ENCODE measurements around the gene ERRFI1. TPM values are rescaled to one million over a fixed set of nuclear protein-coding genes. Genes with fewer than 3 reads are reported as not detected.

Gene ERRFI1, protein sequence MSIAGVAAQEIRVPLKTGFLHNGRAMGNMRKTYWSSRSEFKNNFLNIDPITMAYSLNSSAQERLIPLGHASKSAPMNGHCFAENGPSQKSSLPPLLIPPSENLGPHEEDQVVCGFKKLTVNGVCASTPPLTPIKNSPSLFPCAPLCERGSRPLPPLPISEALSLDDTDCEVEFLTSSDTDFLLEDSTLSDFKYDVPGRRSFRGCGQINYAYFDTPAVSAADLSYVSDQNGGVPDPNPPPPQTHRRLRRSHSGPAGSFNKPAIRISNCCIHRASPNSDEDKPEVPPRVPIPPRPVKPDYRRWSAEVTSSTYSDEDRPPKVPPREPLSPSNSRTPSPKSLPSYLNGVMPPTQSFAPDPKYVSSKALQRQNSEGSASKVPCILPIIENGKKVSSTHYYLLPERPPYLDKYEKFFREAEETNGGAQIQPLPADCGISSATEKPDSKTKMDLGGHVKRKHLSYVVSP
- polyA plus RNA-seq (2013): 267 and 277 TPM in 2 replicates

DNA sequence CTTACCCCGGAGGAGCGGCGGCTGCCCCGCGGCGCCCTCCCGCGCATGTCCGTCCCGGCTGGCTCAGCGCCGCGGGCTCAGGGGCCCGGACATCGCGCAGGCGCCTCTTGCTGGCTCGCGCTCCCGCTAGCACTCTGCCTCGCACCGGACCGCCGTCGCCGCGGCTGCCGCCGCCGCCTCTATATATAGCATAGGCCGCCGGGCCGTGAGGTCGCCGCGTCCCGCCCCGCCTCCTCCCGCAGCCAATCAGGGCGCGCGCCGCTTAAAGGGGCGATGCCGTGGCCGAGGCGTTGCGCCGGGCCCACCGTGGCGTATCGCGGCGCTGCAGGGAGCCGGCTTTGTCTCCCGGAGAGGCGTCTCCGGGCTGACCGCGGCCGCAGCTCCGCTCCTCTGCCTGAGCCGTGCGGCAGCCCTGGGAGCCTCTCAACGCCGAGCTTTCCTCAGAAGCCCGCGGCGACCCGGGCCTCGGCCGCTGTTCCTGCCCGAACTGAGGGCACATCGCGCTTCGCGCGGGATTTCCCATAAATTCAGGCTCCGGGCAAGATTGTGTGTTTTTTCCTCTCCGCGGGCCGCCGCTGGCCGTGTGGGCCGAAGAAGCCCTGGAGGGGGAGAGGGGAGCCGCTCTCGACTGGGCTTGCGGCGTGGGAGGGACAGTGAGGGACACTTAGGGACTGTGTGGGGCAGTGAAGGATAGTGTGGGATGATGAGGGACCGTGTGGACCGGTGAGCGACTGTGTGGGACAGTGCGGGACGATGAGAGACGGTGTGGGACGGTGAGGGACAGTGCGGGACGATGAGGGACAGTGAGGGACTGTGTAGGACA is at the start of gene ERRFI1:
TSS of gene ERRFI1 (minus strand) at position 157 of the 823 bp plus-strand sequence. CDS start 10,690 bp downstream, outside the sequence.
- Histone ChIP-seq H4K12ac (ENCODE audit: low read depth, low read length) (peak within 1 kb of the TSS; percentile 56), H3K27me3 (ENCODE audit: insufficient read depth, low read length) (no peaks in the 10 kb centered on the region), H2AK5ac (ENCODE audit: low read length) (peak within 1 kb of the TSS; percentile 82), H3K23ac (ENCODE audit: low read length) (peak within 1 kb of the TSS; percentile 87), H2AFZ (ENCODE audit: insufficient read depth, low read length, poor library complexity) (peak within 1 kb of the TSS; percentile 28), H3K79me2 (ENCODE audit: control insufficient read depth, insufficient read depth, low read length, poor library complexity) (peaks cover 24% of the 10 kb centered on the region), H3K4me3 (ENCODE audit: low read depth, low read length) (peak within 1 kb of the TSS; percentile 97), H4K8ac (ENCODE audit: low read depth, low read length) (peak within 1 kb of the TSS; percentile 80), H3K4me1 (ENCODE audit: control insufficient read depth in 1 of 2, insufficient read depth in 2 of 2, low read length in 2 of 2) (peaks cover 10 to 15% of the 10 kb centered on the region in 2 experiments), H2BK120ac (ENCODE audit: insufficient read depth, low read length, poor library complexity) (peak within 1 kb of the TSS; percentile 79), H3K79me1 (ENCODE audit: low read length) (peaks cover 18% of the 10 kb centered on the region), H3K4ac (ENCODE audit: low read depth, low read length) (peak within 1 kb of the TSS; percentile 100), H3K36me3 (ENCODE audit: control insufficient read depth in 1 of 2, insufficient read depth in 2 of 2, low read length in 2 of 2) (peaks cover 0 to 2% of the 10 kb centered on the region in 2 experiments), H3K4me2 (ENCODE audit: low read length) (peak within 1 kb of the TSS; percentile 71), H4K91ac (ENCODE audit: low read depth, low read length) (peak within 1 kb of the TSS; percentile 90), H3K27ac (ENCODE audit: low read depth, low read length) (peak within 1 kb of the TSS; percentile 79), H2BK5ac (ENCODE audit: low read depth, low read length, poor library complexity) (peak within 1 kb of the TSS; percentile 92), H3K9ac (ENCODE audit: low read length) (peak within 1 kb of the TSS; percentile 99), H3K9me3 (ENCODE audit: insufficient read depth, low read depth, low read length) (peaks cover 2% of the 10 kb centered on the region), H2BK12ac (ENCODE audit: low read length) (peak within 1 kb of the TSS; percentile 86), H3K14ac (ENCODE audit: low read length) (peak within 1 kb of the TSS; percentile 95), H3K18ac (ENCODE audit: low read length) (peak within 1 kb of the TSS; percentile 92)
- no CpG with 5 or more reads among the region's 98 CpGs for WGBS (ENCODE audit: extremely low coverage, insufficient coverage, insufficient read length)
- DNase-seq: peak; percentile 86 to 96

DNA sequence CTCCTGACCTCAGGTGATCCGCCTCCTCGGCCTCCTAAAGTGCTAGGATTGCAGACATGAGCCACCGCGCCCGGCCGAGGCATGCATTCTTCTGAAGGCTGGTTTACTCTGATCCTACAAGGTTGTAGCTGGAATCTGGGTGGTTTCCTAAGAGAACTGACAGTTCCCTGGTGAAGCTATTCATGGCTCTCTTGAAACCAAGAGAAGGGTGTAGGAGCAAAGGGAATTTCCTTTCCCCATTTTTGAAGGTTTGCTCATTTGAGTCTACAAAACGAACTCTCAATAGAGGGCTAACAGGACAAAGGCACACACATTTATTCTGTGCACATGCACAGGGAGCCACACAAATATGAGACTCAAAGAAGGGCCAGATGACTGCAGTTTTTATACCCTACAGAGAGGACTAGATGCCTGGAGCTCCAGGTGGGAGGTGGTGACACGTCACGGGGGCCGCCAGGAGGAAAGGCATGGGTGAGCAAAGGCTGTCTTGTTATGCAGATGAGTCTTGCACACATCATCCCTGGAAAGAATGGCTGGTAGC is 49.5 kb upstream of the ERRFI1 start:
- no CpG with 5 or more reads among the region's 10 CpGs for WGBS (ENCODE audit: extremely low coverage, insufficient coverage, insufficient read length)
- peaks cover 48% of the 10 kb centered on the region for H3K79me1 ChIP-seq (ENCODE audit: low read length)

GRCh38 chr1:8073112-8073855 is 47.2 kb upstream of the ERRFI1 start:
- Histone ChIP-seq H2BK120ac (ENCODE audit: insufficient read depth, low read length, poor library complexity) (peak overlapping the region; percentile 63), H3K4me2 (ENCODE audit: low read length) (no peak overlapping the region), H3K79me2 (ENCODE audit: control insufficient read depth, insufficient read depth, low read length, poor library complexity) (peaks cover 4% of the 10 kb centered on the region), H3K36me3 (ENCODE audit: control insufficient read depth in 1 of 2, insufficient read depth in 2 of 2, low read length in 2 of 2) (no peaks in the 10 kb centered on the region), H3K23ac (ENCODE audit: low read length) (no peak overlapping the region), H4K91ac (ENCODE audit: low read depth, low read length) (peak overlapping the region; percentile 69), H4K8ac (ENCODE audit: low read depth, low read length) (peak overlapping the region; percentile 44), H3K4me3 (ENCODE audit: low read depth, low read length) (no peak overlapping the region), H3K9me3 (ENCODE audit: insufficient read depth, low read depth, low read length) (no peaks in the 10 kb centered on the region), H3K9ac (ENCODE audit: low read length) (no peak overlapping the region), H2AK5ac (ENCODE audit: low read length) (no peak overlapping the region), H2AFZ (ENCODE audit: insufficient read depth, low read length, poor library complexity) (no peak overlapping the region), H3K18ac (ENCODE audit: low read length) (peak overlapping the region; percentile 52), H2BK5ac (ENCODE audit: low read depth, low read length, poor library complexity) (no peak overlapping the region), H3K14ac (ENCODE audit: low read length) (peak overlapping the region; percentile 45), H4K12ac (ENCODE audit: low read depth, low read length) (no peak overlapping the region), H3K27me3 (ENCODE audit: insufficient read depth, low read length) (no peaks in the 10 kb centered on the region), H3K79me1 (ENCODE audit: low read length) (peaks cover 42% of the 10 kb centered on the region), H3K27ac (ENCODE audit: low read depth, low read length) (no peak overlapping the region), H2BK12ac (ENCODE audit: low read length) (no peak overlapping the region), H3K4me1 (ENCODE audit: control insufficient read depth in 1 of 2, insufficient read depth in 2 of 2, low read length in 2 of 2) (peaks cover 23 to 30% of the 10 kb centered on the region in 2 experiments), H3K4ac (ENCODE audit: low read depth, low read length) (no peak overlapping the region)
- WGBS (ENCODE audit: extremely low coverage, insufficient coverage, insufficient read length): no CpG with 5 or more reads among the region's 7 CpGs
- DNase-seq: no peak

More for the DNA sequence above, 49.5 kb upstream of the ERRFI1 start:
- H3K9ac ChIP-seq (ENCODE audit: low read length): no peak overlapping the region
- no peaks in the 10 kb centered on the region for H3K9me3 ChIP-seq (ENCODE audit: insufficient read depth, low read depth, low read length)
- H3K36me3 ChIP-seq (ENCODE audit: control insufficient read depth in 1 of 2, insufficient read depth in 2 of 2, low read length in 2 of 2): no peaks in the 10 kb centered on the region
- no peak overlapping the region for H3K4ac ChIP-seq (ENCODE audit: low read depth, low read length)
- peak overlapping the region; percentile 30 for H4K8ac ChIP-seq (ENCODE audit: low read depth, low read length)
- H3K4me2 ChIP-seq (ENCODE audit: low read length): no peak overlapping the region
- peak overlapping the region; percentile 55 for H3K27ac ChIP-seq (ENCODE audit: low read depth, low read length)
- H3K23ac ChIP-seq (ENCODE audit: low read length): no peak overlapping the region
- peaks cover 8% of the 10 kb centered on the region for H3K79me2 ChIP-seq (ENCODE audit: control insufficient read depth, insufficient read depth, low read length, poor library complexity)
- H2AK5ac ChIP-seq (ENCODE audit: low read length): peak overlapping the region; percentile 95
- peaks cover 28 to 35% of the 10 kb centered on the region in 2 experiments for H3K4me1 ChIP-seq (ENCODE audit: control insufficient read depth in 1 of 2, insufficient read depth in 2 of 2, low read length in 2 of 2)
- no peaks in the 10 kb centered on the region for H3K27me3 ChIP-seq (ENCODE audit: insufficient read depth, low read length)
- peak overlapping the region; percentile 78 for H3K18ac ChIP-seq (ENCODE audit: low read length)
- DNase-seq: peak; percentile 81 to 95
- peak overlapping the region; percentile 70 for H2BK120ac ChIP-seq (ENCODE audit: insufficient read depth, low read length, poor library complexity)
- peak overlapping the region; percentile 94 for H4K91ac ChIP-seq (ENCODE audit: low read depth, low read length)
- H2BK5ac ChIP-seq (ENCODE audit: low read depth, low read length, poor library complexity): peak overlapping the region; percentile 37
- H4K12ac ChIP-seq (ENCODE audit: low read depth, low read length): no peak overlapping the region
- peak overlapping the region; percentile 96 for H2BK12ac ChIP-seq (ENCODE audit: low read length)
- H3K14ac ChIP-seq (ENCODE audit: low read length): peak overlapping the region; percentile 70
- H2AFZ ChIP-seq (ENCODE audit: insufficient read depth, low read length, poor library complexity): no peak overlapping the region
- no peak overlapping the region for H3K4me3 ChIP-seq (ENCODE audit: low read depth, low read length)

Data from trophoblast cell (in vitro differentiated cells and primary cell).